HG03460 (cell line): ENCODE results near the gene SLCO3A1.

Experiments used
- ATAC-seq: cut with Tn5 transposase; IDR thresholded peaks from one replicate; pipeline ENCODE4 v1.9.1; 2021; ENCODE audit not compliant: unreplicated experiment

Gene SLCO3A1

GRCh38 chr15:91881569-91882297, 28.2 kb downstream of the SLCO3A1 start:
- no peak for ATAC-seq

DNA sequence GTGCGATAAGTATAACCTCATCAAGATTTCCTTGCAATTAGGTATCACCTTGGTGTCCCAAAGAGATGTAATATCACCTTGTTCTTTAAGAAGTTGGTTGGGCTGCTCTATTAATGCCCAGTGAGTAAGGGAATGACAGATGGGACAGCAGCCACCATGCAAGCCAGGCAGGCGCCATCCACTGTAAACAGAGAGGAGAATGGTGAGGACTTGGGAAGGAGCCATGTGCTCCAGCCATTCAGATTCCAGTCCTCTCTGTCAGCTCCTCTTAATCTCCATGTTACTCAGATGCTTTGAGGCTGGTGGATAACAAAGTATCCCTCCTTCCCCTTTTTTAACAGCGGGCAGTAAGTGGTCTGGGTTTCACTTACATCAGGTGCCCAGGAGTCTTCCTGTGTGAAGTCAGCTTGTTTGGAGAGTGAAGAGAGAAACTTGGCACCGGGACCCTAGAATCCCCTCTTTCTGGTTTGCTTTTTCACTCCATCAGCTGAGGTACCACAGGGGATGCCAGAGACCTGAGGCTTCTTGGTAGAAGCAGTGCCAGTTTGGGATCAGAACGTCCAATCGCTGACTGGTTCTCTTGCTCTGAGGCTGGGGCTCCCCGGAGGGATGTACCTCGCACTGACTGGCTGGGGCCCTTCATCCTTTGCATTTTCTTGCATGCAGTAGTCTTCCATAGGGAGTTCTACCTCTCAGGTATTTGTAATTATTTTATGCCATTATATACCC, 29.5 kb downstream of the SLCO3A1 start:
- ATAC-seq: no peak

- no peak for ATAC-seq
These were observed 31.1 kb downstream of the SLCO3A1 start for GRCh38 chr15:91884606-91885005.

GRCh38 chr15:91885054-91885453, 31.5 kb downstream of the SLCO3A1 start:
- no peak for ATAC-seq

GRCh38 chr15:91885714-91886270, 32.3 kb downstream of the SLCO3A1 start:
- no peak for ATAC-seq

- ATAC-seq: no peak
These were observed 33.4 kb downstream of the SLCO3A1 start for GRCh38 chr15:91886878-91887277.

DNA sequence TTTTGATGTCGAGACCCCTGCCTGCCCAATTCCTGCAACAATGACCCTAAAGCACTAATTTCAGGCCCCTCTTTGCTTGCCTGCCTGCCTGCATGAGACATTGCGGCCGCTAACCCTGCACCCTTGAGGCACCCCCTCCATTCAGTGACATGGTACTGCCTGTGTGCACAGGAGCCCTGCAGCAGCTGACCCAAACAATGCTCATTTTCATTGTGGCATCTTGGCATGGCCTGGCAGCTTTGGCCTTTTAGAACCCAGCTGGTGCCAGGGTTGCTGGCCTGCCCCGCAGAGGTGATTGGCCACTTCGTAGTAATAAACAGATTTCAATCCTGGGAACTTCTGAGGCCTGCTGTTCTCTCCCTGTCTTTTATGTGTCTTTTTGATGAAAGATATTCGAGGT, 33.8 kb downstream of the SLCO3A1 start:
- no peak for ATAC-seq

DNA sequence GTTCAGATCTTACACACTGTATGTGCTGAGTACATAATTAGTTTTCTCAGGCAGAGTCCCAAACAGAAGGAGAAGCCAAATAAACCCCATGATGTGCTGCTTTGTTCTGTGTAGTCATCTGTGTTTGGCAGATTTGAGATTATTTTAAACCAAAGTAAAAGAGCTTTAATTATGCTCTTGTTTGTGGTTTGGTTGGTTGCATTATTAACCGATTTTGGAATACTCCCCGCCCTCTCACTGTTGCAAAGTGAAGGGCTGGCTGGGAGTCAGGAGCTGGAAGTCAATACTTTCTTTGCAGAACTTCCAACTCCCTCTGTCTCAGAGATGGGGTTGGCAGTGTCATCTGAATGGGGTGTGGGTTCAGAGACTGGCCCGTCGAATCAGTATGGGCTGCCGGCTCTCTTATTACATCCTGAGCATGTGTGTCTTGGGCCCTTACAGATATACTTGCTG, 34.4 kb downstream of the SLCO3A1 start:
- no peak for ATAC-seq

DNA sequence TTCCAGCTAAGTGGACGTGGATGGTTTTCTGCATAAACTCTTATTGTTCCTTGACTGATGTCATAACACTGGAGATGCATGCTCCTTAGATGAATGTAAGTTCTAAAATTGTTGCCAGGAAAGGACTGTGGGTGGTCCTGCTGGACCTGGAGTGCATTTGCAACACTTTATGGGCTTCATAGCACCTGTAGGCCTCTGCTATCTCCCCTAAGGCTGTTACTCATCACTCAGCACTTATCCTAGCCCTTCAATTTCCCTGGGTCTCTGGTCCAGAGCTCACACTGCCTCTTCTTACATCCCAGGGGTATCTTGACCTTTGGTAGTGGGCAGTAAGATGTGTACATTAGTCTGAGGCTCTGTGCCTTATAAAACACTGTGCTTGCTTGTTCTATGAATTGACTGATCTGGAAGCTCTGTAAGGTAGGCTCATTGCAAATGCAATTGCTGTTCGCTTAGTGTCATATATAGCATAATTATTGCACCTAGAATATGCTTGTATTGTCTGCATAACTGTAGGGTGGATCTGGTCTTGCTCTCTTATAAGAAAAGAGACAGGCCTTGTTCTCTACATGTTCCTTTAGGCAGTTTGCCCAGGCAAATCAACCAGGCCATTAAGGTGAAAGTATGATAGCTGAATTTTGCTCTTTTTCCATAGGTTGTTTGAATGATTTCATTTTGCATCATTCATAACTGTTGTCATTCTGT, 35.8 kb downstream of the SLCO3A1 start:
- no peak for ATAC-seq

- no peak for ATAC-seq
These were observed 37.1 kb downstream of the SLCO3A1 start for GRCh38 chr15:91890614-91891013.

GRCh38 chr15:91891101-91891500, 37.6 kb downstream of the SLCO3A1 start:
- ATAC-seq: no peak

DNA sequence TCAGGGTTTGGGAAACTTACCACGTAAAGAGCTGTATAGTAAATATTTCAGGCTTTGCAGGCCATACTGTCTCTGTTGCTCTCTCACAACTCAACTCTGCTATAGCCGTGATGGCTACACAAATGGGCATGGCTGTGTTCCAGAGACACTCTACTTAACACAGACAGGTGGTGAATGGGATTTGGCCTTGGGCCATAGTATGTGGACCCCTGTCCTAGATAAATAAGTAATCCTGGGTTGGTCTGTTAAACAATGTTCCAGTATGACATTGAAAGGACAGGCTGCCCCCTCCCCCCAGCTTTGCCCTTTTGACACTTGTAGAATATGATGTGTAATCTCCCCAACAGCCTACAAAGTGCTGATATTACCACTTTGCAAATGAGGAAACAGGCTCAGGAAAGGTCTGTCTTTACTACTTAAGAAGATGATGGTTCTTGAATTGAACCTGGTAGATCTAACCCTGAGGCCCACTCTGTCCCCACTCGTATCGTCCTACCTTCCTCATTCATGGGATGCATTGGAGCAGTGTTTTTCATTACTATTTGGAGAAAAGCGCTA, 38.4 kb downstream of the SLCO3A1 start:
- no peak for ATAC-seq

GRCh38 chr15:91892436-91892835, 38.9 kb downstream of the SLCO3A1 start:
- no peak for ATAC-seq

GRCh38 chr15:91894606-91895005, 41.1 kb downstream of the SLCO3A1 start:
- ATAC-seq: no peak

- ATAC-seq: no peak
These were observed 41.5 kb downstream of the SLCO3A1 start for GRCh38 chr15:91895051-91895450.

DNA sequence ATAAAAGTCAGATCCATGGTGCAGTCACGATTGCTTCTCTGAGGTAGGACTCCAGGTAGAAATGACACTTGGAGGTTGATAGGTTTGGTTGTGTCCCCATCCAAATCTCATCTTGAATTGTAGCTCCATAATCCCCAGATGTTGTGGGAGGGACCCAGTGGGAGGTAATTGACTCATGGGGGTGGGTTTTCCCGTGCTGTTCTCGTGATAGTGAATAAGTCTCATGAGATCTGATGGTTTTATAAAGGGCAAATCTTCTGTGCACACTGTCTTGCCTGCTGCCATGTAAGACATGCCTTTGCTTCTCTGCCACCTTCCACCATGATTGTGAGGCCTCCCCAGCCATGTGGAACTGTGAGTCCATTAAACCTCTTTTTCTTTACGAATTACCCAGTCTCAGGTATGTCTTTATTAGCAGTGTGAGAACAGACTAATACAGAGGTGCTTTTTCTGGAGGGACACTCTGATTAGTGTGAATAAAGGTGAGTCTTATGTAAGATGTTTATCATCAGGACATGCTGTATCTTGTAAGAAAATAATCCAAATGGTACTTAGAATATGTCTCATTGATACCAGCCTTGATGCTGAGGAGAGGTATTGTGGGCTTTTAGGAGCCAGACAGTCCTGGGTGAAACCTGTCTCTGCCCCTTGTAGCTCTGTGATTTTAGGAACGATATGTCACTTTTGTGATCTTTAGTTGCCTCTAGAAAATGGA, 43.0 kb downstream of the SLCO3A1 start:
- ATAC-seq: no peak

- ATAC-seq: no peak
These were observed 44.3 kb downstream of the SLCO3A1 start for GRCh38 chr15:91897585-91898372.

GRCh38 chr15:91898843-91899242, 45.3 kb downstream of the SLCO3A1 start:
- ATAC-seq: no peak

DNA sequence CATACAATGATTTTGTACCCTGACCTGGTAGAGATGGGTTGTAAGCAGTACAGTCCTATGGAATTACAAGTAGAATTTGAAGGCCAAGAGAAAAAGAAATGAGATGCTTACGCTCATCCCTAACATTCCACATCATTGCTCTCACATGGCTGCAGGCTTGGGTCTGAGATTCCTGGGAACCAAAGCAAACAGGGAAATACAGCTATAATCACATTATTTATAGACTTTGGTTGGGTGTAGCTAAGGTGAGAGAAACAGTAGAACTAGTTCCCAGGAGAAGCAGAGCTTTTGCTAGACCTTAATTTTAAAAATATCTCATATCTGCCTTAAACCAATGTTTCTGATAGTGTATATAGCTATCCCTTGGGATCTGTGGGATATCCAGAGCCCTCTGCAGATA, 51.4 kb downstream of the SLCO3A1 start:
- no peak for ATAC-seq

DNA sequence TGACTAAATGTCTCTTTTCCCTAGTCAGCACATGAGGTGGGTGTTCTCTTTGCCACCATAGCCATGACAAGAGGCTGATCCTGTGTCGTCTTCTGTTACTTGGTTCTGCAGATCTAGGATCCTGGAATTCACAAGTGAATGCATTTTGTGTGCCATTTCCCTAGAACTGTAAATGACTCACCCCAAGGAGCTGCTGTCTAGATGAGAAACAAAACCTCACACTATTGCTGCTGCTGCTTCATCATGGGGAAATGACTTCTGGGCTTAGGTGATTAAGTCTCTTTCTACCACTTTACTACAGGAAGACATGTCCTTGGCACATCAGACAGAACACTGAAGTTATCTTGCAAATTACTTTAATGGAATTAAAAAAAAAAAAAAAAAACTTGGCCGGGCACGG, 54.9 kb downstream of the SLCO3A1 start:
- ATAC-seq: no peak
